ENCODE data around the gene SPPL3.

Gene SPPL3

DNA sequence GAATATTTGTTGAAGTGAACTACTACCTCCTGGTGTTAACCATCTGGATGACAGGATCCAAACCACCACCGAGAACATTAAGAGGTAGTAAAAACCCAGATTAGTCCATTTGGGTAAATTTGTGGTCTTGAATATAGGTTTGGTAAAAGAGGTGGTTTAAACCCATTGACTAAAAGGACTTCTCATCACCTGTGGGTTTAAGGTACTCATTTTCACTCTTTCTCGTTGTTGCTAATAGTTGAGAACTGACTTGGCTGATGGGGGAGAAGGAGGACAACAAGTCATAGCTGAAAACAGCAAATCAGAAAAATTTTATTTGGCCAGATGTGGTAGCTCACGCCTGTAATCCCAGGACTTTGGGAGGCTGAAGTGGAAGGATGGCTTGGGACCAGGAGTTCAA lies 119.4 kb downstream of the SPPL3 start:
- no peak for DNase-seq (ENCODE audit: low read depth in 2 of 2)

GRCh38 chr12:120783197-120783596 lies 121.0 kb downstream of the SPPL3 start:
- peak; percentile 14 to 24 for DNase-seq (ENCODE audit: low read depth in 2 of 2)

GRCh38 chr12:120775862-120776552 lies 128.2 kb downstream of the SPPL3 start:
- no peak for DNase-seq (ENCODE audit: low read depth in 2 of 2)

- DNase-seq (ENCODE audit: low read depth in 2 of 2), result no peak
These were observed 129.8 kb downstream of the SPPL3 start for GRCh38 chr12:120774169-120774916.

DNA sequence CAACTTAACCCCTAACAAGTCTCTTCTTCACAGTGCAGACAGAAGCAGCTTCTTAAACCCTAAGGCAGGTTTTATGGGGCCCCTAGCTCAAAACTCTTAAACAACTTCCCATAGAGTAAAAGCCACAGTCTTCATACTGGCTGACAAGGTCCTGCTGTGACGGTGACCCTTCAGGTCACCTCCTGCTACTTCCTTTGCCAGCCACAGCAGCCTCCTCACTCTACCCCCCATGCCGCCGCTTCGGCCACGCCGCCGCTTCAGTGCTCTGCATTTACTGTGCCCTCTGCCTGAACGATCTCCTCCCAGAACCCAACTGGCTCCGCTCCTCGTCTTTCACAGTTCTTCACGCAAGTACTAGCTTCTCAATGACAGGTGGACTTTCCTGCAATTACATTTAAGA lies 133.1 kb downstream of the SPPL3 start:
- DNase-seq (ENCODE audit: low read depth in 2 of 2), result no peak

DNA sequence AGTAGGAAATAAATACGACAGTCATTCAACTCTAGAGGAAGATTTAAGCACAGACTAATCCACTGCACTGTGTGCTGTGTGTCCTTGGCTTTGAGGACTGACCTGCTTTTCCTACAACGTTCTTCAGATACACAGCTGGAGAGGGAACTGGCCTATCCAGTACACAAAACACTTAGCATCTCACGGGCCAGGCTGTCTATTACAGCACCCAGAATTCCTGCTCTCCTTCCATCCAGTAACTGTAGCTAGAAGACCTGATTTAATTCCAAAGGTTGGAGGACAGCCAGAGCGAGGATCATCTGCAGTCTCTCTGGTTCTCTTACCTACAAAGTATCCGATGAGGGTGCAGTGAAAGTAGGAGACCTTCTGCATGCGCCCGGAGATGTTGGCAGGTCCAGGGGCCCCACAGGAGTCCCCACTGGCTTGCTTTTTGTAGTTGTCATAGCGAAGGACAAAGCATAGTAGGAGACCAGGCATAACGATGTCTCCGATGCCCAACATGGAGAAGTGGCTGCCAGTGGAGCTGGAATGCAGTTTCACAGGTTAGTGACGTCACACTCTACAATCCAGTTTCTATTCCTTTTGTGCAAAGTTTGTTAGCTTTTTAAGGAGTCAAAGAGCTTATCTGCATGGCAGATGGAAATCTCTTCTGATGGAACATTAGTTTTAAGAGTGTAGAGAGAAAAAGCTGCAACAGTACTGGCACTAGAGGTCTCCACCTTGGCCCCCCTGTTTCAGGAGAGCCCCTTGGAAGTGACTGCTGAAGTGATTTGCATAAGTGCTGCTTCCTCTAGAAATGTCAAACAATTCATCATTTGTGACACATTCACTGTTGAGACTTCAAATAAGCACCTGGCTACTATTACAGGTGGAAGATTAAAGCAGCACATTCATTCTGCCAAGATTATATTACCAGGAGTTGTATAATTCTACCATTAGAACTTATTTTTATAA lies 136.8 kb downstream of the SPPL3 start:
- DNase-seq (ENCODE audit: low read depth in 2 of 2), result no peak

- no peak for DNase-seq (ENCODE audit: low read depth in 2 of 2)
These were observed 137.6 kb downstream of the SPPL3 start for GRCh38 chr12:120766566-120766965.

DNA sequence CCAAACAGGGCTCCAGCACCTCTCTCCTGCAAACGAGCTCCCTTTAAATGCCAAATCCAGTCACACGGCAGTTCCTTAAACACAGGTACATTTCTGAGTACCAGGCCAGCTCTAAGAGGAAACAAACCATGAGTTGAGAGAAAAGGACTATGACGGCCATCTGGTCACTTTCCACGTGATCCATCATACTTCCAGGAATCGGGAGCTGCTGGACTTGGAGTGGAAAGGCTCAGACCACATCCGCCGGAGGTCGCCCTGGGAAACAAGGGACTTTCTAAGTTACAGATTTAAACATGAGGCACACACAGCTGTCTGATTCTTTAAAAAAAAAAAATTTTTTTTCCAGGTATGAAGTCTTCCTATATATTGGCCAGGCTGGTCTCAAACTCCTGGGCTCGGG lies 139.3 kb downstream of the SPPL3 start:
- no peak for DNase-seq (ENCODE audit: low read depth in 2 of 2)

- no peak for DNase-seq (ENCODE audit: low read depth in 2 of 2)
These were observed 140.9 kb downstream of the SPPL3 start for GRCh38 chr12:120763250-120763649.

DNA sequence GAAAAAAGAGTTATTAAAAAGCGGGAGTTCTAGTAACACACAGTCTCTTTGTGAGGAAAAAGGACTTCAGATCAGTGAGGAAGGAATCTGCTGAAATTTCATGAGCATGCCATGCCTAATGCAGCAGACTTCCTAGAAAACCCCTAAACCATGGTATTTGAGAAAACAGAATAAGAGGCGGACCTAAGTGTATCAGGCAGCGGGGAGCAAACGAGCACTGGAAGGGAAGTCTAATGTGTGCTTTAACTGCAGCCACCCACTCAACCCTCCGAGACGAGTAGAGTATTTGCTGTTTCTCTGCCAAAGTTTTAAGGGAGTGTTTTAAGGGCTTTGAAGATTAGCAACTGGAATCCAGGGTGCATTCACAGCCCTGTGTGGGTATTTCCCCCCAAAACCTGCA lies 142.1 kb downstream of the SPPL3 start:
- DNase-seq (ENCODE audit: low read depth in 2 of 2), result no peak

- no peak for DNase-seq (ENCODE audit: low read depth in 2 of 2)
These were observed 142.6 kb downstream of the SPPL3 start for GRCh38 chr12:120761519-120761934.

DNA sequence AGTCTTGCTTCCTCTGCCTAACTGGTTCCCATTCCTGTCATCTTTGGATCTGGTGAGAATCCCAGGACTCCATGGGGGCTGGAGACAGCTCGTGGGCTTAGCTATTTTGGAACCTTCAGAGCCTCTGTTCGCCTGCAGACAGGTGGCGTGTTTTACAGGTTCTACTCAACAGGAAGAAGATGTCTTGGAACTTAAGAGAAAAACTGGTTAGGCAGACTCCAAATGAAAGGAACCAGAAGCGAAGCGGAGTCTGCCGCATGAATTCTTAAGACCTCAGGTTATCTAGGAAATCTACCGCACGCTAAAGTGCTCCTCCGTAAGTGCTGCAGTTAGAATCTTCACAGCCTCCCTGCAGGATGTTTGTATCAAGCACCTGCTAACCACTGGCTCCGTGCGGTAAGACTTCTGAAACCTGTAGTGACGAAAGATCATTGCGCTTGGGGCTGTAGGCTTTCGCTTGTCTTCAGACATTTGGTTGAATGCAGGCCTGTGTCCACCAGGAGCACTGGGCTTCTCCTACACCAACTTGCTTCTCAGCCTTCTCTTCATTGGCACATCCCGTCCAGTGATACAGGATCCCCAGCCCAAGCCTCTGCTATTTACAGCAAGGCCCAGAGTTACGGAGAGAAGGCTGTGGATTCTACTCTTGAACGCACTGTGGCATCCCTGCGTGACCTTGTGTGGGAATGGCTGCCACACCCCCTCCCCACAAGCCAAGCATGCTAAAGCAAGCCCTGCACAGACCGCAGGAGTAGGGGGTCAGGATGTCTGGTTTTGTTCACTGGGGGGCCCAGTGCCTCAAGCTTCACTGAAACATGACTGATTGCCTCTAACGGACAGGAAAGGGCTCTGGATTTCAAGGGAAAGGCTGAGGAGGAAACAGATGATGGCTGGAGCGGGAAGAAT lies 143.6 kb downstream of the SPPL3 start:
- DNase-seq (ENCODE audit: low read depth in 2 of 2), result no peak

- no peak for DNase-seq (ENCODE audit: low read depth in 2 of 2)
These were observed 144.4 kb downstream of the SPPL3 start for GRCh38 chr12:120759591-120760348.

DNA sequence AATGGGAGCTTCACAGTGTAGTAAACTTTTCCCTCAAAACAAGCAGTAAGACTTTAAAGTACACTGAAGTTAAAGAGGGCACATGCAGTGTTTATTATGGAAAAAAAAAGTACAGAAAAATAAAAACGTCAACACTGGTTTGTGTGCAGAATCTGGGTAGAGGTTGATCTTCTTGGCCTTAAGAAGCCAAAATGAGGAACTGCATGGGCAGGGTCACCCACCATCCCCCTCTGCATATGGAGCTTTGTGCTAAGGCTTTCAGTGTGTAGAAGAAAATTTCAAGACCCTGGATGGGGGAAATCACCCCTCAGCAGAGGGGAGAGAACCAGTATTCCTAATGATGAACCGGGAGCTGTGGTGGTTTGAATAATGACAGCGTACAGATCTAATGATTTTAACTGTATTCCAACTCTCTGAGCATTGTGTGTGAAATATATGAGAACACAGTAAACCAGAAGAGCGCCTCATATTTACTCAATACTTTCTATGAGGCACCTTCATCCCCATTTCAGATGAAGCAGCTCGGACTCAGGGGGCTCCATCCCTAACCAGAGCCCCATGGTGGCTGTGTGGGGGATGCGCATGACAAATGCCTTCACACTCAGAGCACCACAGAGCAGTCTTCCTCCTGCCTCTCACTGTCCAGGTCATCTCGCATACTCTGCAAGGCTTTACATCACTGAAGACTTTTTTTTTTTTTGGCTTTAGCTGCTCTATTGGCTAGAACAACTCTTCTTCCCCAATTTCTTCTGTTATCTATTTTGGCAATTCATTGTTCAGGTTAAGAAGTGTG lies 145.2 kb downstream of the SPPL3 start:
- no peak for DNase-seq (ENCODE audit: low read depth in 2 of 2)

- no peak for DNase-seq (ENCODE audit: low read depth in 2 of 2)
These were observed 146.2 kb downstream of the SPPL3 start for GRCh38 chr12:120757949-120758348.

DNA sequence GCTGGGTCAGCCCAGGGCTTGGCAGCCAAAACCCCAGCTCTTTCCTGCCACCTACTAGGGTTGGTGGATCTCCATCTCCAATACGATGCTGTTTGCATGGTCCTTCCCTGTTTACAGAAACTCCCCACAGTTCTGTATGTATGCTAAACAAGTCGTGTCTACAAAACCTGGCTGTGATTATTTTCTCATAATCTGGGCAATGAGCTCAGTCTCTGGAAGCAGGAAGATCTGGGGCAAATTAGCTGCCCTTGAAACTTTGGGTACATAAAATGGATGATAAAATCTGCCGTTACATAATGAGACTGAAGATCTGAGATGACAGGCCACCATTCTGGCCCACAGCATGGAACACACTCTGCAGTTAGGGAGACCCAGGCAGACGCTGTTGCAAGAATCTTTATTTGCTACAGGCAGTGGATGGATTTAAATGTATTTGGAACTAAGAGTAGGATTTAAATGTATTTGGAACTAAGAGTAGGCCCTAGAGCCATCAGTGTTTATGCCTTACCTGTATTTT lies 146.9 kb downstream of the SPPL3 start:
- no peak for DNase-seq (ENCODE audit: low read depth in 2 of 2)

DNA sequence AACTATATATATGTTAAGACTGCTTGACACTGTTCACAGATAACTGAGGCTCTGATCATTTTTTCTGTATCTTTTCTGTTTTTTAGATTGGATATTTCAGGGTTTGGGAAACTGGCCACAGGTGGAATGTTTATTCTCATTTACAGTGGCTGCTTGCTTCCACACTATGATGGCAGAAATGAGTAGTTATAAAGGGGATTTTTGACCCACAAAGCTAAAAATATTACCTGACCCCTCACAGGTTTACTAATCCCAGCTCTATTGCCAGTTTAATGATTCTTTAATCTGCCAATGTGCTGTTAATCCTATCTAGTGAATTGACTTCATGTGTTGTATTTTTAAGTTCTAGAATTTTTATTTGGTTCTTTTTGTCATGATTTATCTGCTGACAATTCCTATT lies 148.9 kb downstream of the SPPL3 start:
- no peak for DNase-seq (ENCODE audit: low read depth in 2 of 2)

DNA sequence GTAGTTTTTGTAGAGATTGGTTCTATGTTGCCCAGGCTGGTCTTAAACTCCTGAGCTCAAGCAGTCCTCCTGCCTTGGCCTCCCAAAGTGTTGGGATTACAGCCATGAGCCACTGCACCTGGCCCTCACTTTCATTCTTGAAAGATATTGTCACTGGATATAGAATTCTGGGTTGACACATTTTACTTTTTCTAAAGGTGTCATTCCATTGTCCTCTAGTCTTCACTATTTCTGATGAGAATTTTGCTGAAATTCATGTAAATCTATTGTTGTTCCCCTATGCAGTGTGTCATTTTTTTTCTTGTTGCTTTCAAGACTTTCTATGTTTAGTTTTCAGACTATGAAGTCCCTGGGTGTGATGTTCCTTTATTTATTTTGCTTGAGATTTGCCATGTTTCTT lies 149.4 kb downstream of the SPPL3 start:
- no peak for DNase-seq (ENCODE audit: low read depth in 2 of 2)

DNA sequence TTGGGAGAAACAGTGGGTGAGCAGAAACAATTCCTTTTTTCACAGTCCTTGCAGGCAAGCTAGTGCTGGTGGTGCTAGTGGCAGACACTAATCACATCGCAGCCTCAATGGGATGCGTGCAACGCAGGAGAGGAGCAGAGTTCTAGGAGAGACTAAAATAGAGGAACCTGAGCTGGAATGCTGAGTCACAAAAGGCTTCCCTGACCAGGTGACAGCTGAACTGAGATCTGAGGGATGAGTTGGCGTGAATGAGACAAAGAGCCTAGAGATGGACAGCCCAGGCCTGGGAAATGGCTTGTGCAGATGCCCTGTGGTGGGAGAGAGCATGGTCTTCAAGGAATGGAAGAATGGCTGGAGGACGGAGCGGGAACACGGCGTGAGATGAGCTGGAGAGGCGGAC lies 152.8 kb downstream of the SPPL3 start:
- DNase-seq (ENCODE audit: low read depth in 2 of 2), result no peak
